ENCODE data around the gene THRA.
A peak's percentile ranks its signal among the peaks of the same experiment; 100 is the strongest.
"Not testable (repeated sequence)": the region's sequence is repeated elsewhere in the genome, so short reads cannot be mapped to it uniquely, and the experiment has no call there.

Gene THRA

DNA sequence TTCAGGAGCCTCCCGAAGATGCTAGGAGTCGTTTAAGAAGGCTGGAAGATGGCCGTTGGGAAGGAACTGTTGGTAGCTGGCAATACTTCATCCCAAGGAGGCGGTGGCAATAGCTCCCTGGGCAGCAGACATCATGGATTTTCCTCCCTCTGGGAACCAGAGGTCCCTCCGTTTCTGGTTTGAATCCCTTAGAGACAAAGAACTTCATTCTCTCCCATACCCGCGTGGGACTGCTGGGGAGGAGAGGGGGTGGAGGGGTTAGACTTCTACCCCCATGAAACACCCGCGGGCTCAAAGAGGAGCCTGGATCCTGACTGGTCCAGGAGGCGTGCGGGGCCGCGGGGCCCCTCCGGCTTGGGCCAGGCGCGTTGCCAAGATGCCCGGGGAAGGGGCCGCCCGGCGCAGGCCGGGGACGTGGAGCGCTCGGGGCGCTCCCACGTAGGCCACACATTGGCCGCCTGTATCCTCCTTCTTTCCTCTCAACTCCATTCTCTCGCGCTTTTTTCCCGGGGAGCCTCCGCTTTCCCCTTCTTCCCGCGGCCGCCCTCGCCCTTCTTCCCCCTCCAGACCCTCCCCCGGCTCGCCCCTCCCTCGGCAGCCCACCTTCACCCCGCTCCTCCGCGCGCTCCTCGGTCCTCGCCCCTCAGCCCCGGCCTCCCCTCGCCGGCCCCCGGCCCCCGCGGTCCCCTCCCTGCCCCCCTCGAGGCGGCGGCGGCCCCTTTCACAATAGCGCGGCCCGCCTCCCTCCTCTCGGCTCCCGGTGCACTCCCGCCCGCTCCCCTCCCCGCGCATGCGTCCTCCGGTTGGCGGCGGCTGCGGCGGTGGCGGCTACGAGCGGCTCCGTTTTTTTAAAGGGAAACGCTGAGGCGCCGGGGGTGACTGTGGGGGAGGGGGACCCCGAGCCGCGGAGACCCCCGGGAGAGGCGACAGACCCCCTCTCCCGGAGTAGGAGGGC is 58.7 kb downstream of the THRA start, which contains the start of gene MSL1:
Gene MSL1 (plus strand): TSS at position 791 of the 955 bp plus-strand sequence. CDS start 642 bp downstream, outside the sequence.
- peak; percentile 86 to 89 for DNase-seq

DNA sequence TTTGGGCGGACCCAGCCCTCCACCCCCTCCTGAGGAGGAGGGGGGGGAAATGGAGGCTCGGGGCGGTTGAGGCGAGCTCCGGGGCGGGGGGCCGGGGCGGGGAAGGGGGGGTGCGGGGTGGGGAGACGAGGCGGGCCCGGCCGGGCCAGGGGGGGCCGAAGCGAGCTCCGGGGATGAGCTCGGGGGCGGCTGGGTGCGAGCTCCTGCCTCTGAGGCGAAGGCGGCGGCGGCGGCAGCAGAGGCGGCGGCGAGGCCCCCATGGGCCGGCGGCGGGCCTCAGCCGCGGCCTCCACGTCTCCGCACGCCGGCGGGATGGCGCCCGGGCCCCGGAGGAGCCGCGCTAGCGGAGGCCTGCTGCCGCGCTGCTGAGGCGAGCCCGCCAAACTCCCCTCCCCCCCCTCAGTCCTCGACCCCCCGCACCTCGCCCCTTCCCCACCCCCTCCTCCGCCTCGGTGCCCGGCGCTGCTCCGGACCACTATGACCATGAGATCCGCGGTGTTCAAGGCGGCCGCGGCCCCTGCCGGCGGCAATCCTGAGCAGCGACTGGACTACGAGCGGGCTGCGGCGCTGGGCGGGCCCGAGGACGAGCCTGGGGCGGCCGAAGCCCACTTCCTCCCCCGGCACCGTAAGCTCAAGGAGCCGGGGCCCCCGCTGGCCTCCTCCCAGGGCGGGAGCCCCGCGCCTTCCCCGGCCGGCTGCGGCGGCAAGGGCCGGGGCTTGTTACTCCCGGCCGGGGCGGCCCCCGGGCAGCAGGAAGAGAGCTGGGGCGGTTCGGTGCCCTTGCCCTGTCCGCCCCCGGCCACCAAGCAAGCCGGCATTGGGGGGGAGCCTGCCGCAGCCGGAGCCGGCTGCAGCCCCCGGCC is 59.6 kb downstream of the THRA start:
- DNase-seq, result peak in 1 of 2 donors; percentile 47

DNA sequence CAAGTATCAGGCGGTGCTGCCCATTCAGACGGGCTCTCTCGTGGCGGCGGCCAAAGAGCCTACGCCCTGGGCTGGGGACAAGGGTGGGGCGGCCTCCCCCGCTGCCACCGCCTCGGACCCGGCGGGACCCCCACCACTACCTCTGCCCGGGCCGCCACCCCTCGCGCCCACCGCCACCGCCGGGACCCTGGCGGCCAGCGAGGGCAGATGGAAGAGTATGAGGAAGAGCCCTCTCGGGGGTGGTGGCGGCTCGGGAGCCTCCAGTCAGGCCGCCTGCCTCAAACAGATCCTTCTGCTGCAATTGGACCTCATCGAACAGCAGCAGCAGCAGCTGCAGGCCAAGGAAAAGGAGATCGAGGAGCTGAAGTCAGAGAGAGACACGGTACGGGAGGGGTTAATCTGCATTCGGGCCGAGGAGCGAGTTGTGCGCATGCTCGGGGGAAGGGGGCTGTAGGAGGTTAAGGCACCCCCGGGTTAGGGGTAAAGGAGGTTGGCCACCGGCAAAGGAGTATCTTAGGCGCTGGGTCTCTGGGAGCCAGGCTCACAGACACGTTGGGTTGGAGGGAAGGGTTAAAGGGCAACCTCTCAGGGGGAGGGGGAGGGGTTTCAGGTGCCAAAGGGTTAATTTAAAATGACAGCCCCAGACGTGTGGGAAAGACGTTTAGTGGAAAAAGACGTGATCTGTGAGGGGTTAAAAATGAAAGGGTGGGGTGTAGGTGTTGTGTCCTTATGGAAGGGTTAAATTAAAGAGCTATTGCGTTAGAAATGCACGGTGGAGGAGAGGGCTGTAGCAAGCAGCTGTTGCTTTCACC is 60.4 kb downstream of the THRA start:
- DNase-seq, result peak; percentile 66 to 73

DNA sequence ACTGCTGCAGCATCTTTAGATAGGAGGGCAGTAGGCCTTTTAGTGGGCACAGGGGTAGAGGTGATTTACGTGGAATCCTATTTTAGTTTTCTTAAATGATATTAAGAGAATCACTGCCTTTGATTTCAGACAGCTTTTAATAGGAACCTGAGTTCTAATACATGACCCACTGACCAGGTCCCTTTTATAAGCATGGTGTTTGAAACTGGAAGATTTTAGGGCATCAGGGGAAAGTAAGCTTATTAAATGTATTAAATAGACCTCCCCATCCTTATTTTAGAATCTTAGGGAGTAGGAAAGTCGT is 61.0 kb downstream of the THRA start:
- DNase-seq, result no peak

DNA sequence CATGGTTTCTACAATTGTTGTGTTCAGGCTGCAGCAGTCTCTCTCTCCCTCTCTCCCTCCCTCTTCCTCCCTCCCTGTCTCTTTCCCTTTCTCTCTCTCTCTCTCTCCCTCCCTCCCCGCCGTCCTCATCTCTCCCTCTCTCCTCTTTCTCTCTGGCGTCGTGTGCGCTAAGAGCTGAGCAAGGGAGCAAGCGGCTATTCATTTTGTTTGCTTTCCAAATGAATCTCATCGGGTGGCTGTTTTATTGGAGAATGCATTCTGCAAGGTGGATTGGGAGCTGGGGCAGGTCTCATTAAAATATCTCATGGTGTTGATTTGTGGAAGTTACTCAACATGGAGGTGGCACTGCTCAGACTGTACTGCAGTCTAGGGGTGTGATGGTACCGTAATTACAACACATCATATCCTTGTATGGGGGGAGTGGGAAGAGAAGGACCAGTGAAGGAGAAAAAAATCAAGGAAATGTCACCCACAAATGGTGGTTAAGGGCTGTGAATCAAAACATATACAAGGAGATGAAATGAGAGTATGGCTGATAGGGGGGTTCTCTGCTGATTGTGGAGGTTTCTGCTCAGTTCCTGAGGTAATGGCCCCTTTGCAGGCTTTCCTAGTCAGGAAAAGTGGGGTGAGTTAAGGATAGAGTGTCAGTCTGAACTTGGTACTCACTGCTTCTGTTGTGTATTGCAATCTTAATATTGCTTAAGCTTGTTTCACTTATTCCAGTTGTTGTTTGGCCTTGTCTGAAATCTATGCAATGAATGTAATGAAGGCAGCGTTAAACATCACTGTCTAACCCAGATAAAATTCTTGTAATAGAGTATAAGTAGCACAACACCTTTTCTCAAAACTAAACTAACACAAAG is 61.7 kb downstream of the THRA start:
- DNase-seq, result no peak

DNA sequence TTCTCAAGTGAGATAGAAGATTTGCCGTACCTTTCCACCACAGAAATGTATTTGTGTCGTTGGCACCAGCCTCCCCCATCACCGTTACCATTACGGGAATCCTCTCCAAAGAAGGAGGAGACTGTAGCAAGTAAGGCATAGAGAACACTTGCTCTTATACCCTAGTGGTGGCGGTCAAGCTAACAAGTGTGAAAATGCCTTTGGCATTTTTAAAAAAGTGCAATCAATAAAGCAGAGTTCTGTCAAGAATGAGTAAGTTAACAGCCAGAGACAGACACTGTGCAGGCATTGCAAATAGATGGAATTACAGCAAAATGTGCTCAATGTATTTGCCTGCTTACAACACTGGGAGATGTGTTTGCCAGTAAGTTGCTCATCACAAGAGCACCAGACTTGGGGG is 66.7 kb downstream of the THRA start:
- no peak for DNase-seq

DNA sequence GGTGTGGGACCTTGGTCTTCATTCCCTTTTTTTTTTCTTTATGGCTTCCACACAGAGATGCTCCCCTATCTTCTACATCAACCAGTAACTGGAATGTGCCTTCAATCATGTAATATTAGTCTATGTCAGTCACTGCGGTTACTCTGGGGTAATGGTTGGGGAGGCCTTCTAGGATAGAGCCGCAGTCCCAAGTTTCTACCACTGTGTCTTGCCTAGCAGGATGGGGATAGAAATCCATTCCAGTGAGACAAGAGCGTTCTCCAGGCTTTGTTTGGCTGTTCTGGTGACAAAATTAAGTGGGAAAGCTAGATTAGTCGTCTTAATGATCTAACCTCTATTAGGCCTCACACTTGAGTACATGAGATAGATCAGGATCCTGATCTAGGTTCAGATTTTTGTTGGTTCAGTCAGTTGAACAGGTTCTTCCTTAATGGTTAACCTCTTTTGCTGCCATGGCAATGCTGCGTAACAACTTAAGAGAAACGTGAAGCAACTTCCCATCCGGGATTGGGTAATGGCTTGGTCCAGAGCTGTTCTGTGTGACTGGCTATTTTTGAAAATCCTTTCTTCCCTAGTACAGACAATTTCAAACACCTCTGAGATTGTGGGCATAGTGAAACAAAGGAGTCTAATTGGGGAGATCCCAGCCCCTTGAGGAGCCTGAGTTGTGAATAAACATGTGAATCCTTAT is 67.7 kb downstream of the THRA start:
- DNase-seq, result no peak

DNA sequence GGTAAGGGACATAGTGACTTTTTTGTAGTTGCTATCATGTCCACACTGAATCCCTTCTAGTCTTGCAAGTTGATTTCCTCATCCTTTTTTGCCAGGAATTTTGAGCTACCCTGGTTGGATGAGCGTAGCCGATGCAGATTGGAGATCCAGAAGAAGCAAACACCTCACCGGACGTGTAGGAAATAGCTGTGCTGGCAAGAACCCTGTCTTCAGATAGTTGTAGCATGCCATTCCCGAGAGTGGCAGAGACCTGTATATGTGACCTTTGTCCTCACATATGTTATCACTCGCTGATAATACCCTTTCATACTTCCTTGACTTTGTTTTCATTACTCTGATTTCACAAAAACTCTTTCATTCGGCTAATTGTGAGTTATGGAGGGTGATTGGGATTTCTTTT is 71.4 kb downstream of the THRA start:
- DNase-seq, result no peak

DNA sequence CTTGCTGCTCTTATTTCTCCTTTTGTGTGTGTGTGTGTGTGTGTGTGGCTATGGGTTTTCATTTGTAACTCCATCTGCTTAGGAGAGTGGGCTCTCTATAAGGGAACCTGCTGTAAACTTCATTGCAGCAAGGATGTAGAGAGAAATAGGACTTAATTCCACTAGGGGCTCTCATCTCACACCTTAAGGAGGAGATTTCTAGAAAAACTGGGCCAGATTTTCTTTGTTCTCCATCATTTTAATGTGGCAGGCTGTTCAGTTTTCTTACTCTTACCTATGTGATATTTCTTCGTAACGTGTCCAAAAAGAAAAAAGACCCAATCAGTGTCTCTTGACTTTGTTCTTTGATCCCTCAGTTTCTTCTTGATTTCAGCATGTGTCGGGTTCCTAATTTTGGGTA is 73.1 kb downstream of the THRA start:
- DNase-seq, result no peak

DNA sequence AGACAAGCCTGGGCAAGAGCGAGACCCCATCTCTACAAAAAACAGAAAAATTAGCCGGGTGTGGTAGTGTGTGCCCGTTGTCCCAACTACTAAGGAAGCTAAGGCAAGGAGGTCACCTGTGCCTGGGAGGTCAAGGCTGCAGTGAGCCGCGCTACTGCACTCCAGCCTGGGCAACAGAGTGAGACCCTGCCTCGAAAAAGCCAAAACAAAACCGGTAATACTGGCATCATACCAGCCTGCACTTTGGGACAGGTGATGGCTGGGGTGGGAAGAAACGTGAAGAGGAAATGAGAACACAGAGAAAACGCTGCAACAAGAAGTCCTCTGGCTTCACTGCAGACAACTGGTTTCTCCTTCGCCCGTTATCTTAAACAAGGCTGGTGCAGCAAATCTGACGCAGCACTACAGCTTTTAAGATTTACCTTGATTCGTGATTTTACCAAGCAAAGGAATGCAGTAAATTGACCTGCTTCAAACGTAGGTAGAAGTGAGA is 76.8 kb downstream of the THRA start:
- DNase-seq, result no peak

DNA sequence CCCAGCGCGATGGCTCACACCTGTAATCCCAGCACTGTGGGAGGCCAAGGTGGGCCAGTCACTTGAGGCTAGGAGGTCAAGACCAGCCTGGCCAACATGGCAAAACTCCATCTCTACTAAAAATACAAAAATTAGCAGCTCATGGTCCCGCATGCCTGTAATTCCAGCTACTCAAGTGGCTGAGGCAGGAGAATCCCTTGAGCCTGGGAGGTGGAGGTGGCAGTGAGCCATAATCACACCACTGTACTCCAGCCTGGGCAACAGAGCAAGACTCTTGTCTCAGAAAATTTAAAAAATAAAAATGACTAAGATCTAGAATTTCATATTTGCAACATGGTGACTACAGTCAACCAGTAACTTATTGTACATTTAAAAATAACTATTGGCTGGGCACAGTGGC is 80.4 kb downstream of the THRA start:
- not testable (repeated sequence) for DNase-seq

All from stimulated activated CD4-positive, alpha-beta T cell treated with anti-CD3 and anti-CD28 coated beads, Interleukin-2, amount 100 ng/mL, for 24 hours (primary cell).